Activated naive CD4-positive, alpha-beta T cell treated with anti-CD3 and anti-CD28 coated beads, Interleukin-2, amount 50 U/mL, for 24 hours (primary cell): Measurements from ENCODE around the gene TMEM218.

Source experiments
- H3K27ac Mint-ChIP-seq: one replicate; pipeline ENCODE4 v1.8.0; 2021; ENCODE audit warnings: mild to moderate bottlenecking, mixed read lengths
- H3K27me3 Mint-ChIP-seq: one replicate; pipeline ENCODE4 v1.8.0; 2021; ENCODE audit warnings: mixed read lengths
- H3K36me3 Mint-ChIP-seq: one replicate; pipeline ENCODE4 v1.8.0; 2021; ENCODE audit warnings: mixed read lengths
- H3K4me1 Mint-ChIP-seq: one replicate; pipeline ENCODE4 v1.8.0; 2021; ENCODE audit warnings: mixed read lengths
- H3K4me3 Mint-ChIP-seq: one replicate; pipeline ENCODE4 v1.8.0; 2021; ENCODE audit warnings: mild to moderate bottlenecking, mixed read lengths
- H3K9me3 Mint-ChIP-seq: one replicate; pipeline ENCODE4 v1.8.0; 2021; ENCODE audit warnings: mixed read lengths

TMEM218 gene

DNA sequence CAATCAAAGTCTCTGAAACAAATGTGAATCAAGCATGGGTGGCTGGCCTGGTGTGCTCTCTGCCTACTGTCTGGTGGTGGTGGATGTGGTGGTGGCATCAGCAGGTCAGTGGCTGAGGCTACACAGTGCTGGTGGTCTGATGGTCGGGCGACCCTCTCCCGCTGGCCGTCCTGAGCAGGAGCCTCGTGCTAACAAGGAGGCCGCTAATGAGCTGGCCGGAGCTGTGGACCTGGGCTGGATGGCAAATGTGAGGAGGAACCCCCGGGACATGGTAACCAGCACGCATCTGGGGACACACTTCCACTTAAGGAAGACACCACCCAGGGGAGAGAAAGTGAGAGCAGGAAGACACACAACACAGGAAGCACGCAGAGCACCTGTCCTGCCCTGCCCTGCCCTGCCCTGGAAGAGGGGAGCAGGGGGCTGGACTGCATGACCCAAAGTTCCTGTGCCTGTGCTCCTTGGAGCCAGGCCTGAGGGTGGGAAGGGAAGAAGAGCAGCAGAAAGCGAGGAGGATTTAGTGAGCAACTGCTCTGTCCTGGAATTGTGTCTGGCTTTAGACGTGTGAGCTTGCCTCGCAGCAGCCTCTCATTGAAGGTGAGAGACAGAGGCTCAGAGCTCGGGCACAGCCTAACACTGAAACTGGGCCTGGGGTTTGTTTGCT is 24.7 kb downstream of the TMEM218 start:
- Mint-ChIP-seq H3K4me1 (no peaks in the 10 kb centered on the region), H3K27ac (no peak overlapping the region), H3K9me3 (no peaks in the 10 kb centered on the region), H3K4me3 (no peak overlapping the region), H3K36me3 (no peaks in the 10 kb centered on the region), H3K27me3 (no peaks in the 10 kb centered on the region)

DNA sequence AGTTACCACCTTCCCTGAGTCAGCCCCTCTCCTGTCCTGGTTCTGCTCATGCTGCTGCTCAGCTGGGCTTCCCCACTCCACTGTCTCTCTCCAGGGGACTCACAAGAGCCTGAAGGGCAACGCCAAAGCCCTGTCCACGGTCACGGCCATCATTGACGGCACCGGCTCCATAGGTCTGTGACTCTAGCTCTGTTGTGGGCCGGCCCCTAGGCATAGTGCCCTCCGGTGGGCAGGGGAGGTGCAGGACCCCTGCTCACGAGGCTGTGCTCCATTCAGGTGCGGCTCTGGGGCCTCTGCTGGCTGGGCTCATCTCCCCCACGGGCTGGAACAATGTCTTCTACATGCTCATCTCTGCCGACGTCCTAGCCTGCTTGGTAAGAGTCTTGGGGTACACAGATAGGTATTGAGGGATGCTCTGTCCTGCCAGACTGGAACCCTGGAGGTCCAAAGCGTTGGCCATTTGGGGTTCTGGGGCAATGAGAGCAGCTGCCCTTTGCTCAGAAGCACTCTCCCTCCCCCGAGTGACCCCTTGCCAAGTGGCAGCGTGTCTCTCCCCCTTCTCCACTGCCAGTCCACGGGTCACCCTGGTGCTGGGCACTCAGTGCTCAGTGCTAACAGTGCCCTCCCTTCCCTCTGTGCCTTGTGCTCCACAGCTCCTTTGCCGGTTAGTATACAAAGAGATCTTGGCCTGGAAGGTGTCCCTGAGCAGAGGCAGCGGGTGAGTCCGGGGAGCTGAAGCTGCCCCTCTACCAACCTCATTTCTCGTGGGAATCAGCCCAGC is 25.9 kb downstream of the TMEM218 start:
- H3K9me3 Mint-ChIP-seq = no peaks in the 10 kb centered on the region
- H3K36me3 Mint-ChIP-seq = no peaks in the 10 kb centered on the region
- H3K27ac Mint-ChIP-seq = peak overlapping the region; percentile 17
- no peak overlapping the region for H3K4me3 Mint-ChIP-seq
- H3K27me3 Mint-ChIP-seq = no peaks in the 10 kb centered on the region
- H3K4me1 Mint-ChIP-seq = no peaks in the 10 kb centered on the region

DNA sequence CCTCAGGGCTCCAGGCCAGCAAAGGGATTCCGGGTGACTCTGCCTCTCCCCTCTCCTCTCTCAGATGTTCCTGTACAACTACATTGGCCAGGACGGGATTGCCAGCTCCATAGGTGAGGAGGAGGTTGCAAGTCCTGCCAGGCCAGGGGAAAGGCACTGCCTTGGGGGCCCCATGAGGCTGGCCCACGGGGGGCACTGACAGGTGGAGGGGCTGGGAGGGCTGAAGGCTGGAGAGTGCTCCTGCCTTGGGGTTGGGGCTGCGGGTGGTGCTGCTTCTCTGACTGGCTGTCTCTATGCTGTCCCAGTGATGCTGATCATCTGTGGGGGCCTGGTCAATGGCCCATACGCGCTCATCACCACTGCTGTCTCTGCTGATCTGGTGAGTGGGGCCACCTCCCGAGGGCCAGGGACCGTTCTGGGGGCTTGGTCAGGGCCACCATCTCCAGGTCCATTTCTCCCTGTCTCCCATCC is 26.6 kb downstream of the TMEM218 start:
- Mint-ChIP-seq H3K27me3 (no peaks in the 10 kb centered on the region), H3K4me1 (no peaks in the 10 kb centered on the region), H3K36me3 (no peaks in the 10 kb centered on the region), H3K27ac (no peak overlapping the region), H3K4me3 (no peak overlapping the region), H3K9me3 (no peaks in the 10 kb centered on the region)

DNA sequence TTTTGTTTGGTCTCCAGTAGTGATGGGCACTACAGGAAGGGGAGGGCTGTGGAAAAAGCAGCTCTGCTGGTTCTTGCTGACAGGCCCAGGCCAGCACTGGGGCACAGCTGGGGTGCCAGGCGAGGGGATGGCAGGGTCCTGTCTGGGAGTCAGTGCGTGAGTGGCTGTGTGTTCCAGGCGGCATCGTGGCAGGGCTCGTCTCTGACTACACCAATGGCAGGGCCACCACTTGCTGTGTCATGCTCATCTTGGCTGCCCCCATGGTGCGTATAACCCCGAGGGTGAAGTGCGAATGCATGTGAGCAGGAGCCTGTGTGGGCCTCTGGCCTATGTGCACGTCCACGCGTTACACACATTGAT is 27.4 kb downstream of the TMEM218 start:
- Mint-ChIP-seq H3K4me1 (no peaks in the 10 kb centered on the region), H3K27me3 (no peaks in the 10 kb centered on the region), H3K27ac (no peak overlapping the region), H3K9me3 (no peaks in the 10 kb centered on the region), H3K36me3 (no peaks in the 10 kb centered on the region), H3K4me3 (no peak overlapping the region)

DNA sequence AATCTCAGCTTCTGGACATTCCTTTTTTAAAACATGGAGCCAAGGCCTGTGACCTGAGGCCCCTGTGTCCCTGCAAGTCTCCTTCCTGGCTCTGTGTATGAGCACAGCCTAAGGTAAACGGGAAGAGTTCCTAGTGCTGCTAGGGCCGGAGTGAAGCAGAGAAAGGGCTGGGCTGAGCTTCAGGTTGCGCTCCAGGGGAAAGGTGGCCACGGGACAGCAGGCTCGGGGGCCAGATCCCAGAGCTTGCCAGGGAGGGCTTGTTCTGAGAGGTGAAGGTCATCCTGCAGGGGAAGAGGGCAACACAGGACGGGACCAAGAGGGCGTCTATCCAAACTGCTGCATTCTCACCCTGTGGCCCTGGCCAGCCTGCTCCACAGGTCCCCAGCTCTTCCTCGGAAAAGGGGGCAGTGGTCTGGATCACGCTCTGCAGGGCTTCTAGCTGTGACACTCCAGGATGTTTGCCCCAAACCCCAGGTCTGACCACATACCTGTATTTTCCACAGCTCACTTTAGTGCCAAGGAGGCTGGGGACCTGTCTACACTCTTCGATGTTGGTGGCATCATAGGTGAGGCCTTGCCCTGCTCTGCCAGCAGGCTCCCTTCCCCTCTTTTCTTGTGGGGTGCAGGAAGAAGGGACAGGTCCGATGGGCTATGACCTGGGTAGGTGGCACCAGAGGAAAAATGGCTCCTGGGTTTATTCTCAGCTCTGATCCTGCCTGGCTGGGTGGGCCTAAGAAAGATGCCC is 27.9 kb downstream of the TMEM218 start:
- H3K4me1 Mint-ChIP-seq = no peaks in the 10 kb centered on the region
- no peaks in the 10 kb centered on the region for H3K36me3 Mint-ChIP-seq
- H3K27ac Mint-ChIP-seq = no peak overlapping the region
- H3K9me3 Mint-ChIP-seq = no peaks in the 10 kb centered on the region
- no peak overlapping the region for H3K4me3 Mint-ChIP-seq
- no peaks in the 10 kb centered on the region for H3K27me3 Mint-ChIP-seq

DNA sequence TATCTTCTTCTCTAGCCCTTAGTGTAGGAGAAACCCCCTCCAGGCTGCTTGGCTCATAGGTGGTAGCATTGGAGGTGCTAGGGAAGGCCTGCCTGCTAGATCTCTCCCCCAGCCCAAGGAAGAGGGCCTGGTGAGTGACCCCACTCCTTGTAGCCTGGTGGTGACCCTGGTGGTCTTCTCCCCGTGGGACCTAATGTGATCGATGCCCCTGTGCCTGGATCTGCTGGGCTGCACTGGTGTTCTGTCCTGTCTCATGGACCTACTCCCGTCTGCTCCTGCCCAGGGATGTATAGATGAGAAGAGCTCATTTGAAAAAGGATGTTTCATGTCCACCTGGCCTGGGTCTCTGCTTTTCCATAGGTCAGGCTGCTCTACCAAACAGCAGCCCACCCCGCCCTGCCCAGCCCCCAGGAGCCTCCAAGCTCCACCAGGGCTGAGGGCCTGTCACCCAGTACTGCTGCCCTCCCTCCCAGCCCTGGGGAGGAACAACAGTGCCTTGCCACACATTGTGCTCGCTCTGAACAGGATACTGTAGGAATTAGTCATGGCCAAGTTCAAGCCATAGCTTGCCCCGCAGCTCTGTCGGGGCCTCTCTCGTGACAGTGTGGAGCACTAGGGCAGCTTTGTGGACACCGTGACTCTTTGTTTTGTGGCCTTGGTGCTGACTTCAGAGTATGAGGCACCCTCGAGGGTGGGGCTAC is 28.7 kb downstream of the TMEM218 start:
- Mint-ChIP-seq H3K27me3 (no peaks in the 10 kb centered on the region), H3K36me3 (no peaks in the 10 kb centered on the region), H3K4me3 (no peak overlapping the region), H3K4me1 (no peaks in the 10 kb centered on the region), H3K9me3 (no peaks in the 10 kb centered on the region), H3K27ac (no peak overlapping the region)

DNA sequence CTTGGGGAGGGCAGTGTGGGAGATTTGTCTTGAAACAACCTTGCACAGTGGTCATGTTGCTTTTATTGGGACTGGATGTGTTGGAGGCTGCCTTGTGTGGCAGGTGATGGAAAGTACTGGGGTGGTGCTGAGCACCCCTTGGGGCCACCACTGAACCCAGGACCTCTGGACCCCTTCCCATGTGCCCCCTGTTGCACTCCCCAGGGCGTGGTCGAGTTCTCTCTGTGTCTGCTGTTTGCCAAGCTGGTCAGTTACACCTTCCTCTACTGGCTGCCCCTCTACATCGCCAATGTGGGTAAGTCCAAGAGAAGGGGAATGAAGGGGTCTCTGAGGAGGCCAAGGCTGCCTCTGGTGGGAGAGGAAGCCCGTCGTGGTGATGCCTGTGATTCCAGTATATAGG is 29.4 kb downstream of the TMEM218 start:
- Mint-ChIP-seq H3K4me3 (no peak overlapping the region), H3K27me3 (no peaks in the 10 kb centered on the region), H3K36me3 (no peaks in the 10 kb centered on the region), H3K27ac (no peak overlapping the region), H3K9me3 (no peaks in the 10 kb centered on the region), H3K4me1 (no peaks in the 10 kb centered on the region)

DNA sequence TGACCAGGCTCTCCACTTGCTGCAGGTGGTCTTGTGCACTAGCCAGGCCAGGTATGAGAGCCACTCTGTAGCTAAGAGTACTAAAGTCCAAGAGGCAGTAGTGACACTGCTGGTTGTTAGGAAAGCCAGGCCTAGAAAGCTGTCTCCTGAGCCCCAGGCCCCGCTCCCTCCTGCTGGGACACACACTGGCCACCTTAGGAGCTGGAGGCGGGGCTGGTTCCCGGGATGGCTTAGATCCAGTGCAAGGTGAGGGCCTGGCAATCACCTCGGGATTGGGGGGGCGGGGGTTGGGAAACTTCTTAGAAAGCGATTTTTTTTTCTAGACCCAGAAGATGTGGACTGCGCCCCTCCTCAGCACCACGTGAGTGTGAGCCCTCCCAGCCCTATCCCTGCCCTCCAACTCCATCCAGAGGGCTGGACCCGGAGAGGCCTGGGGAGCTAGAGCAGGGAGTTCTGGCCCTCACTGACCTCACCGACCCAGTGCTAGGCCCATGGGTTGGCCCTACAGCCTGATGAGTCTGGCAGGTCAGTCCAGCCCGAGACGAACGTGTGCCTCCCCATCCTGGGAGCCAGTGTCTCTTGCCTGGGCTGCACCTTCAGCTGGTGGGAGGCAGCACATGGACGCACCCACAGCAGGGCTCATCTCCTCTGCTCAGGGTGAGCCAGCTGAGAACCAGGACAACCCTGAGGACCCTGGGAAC is 30.2 kb downstream of the TMEM218 start:
- Mint-ChIP-seq H3K36me3 (no peaks in the 10 kb centered on the region), H3K9me3 (no peaks in the 10 kb centered on the region), H3K27ac (no peak overlapping the region), H3K4me1 (no peaks in the 10 kb centered on the region), H3K4me3 (no peak overlapping the region), H3K27me3 (no peaks in the 10 kb centered on the region)

DNA sequence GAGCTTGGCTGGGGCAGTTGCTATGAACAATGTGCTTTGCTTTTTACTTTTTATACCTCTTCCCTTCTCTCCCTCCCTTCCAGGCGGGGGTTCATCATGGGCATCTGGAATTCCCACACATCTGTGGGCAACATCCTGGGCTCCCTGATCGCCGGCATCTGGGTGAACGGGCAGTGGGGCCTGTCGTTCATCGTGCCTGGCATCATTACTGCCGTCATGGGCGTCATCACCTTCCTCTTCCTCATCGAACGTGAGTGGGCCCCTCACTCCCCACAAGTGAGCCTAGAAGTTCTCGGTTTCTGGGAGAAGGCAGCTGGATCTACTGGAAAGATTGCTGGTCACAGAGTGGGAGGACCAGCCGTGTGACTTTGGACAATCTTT is 30.9 kb downstream of the TMEM218 start:
- Mint-ChIP-seq H3K4me3 (no peak overlapping the region), H3K27ac (no peak overlapping the region), H3K4me1 (no peaks in the 10 kb centered on the region), H3K9me3 (no peaks in the 10 kb centered on the region), H3K36me3 (no peaks in the 10 kb centered on the region), H3K27me3 (no peaks in the 10 kb centered on the region)

DNA sequence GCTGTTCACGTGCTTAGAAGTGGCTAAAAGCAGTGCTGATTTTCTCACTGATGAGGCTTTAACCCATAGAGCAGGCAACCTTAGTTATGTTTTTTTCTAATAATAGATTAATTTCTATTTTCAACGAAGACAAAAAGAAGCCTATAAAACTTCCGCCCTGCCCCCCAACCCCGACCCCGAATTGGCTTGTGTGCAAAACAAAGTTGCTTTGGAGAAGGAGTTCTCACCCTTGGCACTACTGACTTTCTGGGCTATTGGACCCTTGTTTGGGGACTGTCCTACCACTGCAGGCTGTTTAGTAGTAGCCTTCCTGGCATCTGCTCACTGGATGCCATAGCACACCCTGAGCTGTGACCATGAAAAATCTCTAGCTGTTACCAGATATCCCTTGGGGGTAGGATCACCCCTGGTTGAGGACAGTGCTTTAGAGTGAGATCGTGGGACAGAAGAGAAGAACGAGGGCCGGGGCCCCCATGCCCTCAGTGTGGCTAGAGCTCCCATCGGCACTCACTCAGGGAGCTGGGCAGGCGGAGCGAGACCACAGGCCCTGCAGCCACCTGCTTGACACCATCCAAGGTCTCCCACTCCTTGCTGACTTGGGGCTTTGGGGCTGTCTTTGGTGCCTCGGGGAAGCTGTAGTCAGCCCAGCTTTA is 31.4 kb downstream of the TMEM218 start:
- Mint-ChIP-seq H3K4me3 (no peak overlapping the region), H3K36me3 (no peaks in the 10 kb centered on the region), H3K27ac (no peak overlapping the region)

DNA sequence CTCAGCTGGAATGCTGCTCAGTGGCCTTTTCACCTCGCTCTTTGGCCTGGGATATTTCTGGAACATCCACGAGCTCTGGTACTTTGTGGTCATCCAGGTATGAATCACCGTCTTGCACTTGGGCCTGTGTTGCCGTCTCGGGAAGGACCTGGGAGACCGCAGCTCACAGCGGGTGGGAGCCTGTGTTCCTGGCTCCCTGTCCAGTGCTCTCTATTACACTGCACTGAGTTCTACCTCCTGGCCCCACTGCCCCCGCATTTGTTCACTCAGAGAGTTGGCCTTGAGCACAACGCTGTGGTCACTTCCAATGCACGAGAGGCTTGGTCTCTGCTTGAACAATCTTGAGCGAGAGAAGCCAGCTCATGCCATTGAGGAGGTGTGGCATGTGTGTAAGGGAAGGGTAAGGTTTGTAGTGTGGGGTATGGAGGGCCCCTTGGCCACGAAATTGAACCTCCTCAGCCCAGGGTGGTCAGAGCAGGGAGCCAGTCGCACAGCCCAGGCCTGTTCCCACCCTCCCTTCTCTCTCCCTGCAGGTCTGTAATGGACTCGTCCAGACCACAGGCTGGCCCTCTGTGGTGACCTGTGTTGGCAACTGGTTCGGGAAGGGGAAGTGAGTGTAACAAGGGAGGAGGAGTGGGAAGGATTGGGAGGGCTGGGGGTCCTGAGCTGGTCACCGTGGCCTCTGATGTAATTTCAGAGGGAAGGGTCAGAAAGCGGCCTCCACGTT is 32.1 kb downstream of the TMEM218 start:
- Mint-ChIP-seq H3K9me3 (no peaks in the 10 kb centered on the region), H3K27ac (no peak overlapping the region), H3K27me3 (no peaks in the 10 kb centered on the region), H3K4me1 (no peaks in the 10 kb centered on the region), H3K36me3 (no peaks in the 10 kb centered on the region), H3K4me3 (no peak overlapping the region)

More for the DNA sequence above, 31.4 kb downstream of the TMEM218 start:
- H3K27me3 Mint-ChIP-seq = no peaks in the 10 kb centered on the region
- H3K9me3 Mint-ChIP-seq = no peaks in the 10 kb centered on the region
- H3K4me1 Mint-ChIP-seq = no peaks in the 10 kb centered on the region

DNA sequence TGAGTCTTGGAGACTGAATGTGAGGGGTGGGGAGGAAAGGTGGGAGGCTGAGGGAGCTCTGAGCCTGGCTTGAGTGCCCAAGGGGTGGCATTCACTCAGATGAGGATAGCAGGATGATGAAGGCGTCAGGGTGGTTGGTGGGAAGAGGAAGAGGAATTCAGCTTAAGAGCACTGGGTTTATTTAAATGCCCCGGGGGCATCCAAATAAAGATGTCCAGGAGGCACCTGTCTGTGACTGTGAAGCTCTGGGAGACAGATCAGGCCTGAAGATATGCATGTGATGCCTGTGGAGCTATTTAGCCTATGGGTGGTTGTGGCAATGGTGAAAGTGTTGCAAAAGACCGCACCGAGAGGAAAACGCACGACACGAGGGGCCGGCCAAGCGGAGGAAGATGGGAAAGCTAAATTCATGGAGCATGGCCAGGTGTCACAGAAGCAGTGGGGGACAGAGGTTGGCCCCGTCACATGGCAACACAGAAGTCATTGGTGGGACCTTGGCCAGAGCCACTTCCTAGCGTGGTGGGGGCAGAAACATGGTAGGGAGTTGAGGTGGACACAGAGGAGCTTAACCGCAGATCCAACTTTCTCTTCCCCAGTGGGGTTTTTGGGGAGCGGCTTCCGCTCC is 32.8 kb downstream of the TMEM218 start:
- no peaks in the 10 kb centered on the region for H3K9me3 Mint-ChIP-seq
- H3K4me1 Mint-ChIP-seq = no peaks in the 10 kb centered on the region
- H3K4me3 Mint-ChIP-seq = no peak overlapping the region
- no peak overlapping the region for H3K27ac Mint-ChIP-seq
- no peaks in the 10 kb centered on the region for H3K36me3 Mint-ChIP-seq
- H3K27me3 Mint-ChIP-seq = no peaks in the 10 kb centered on the region

DNA sequence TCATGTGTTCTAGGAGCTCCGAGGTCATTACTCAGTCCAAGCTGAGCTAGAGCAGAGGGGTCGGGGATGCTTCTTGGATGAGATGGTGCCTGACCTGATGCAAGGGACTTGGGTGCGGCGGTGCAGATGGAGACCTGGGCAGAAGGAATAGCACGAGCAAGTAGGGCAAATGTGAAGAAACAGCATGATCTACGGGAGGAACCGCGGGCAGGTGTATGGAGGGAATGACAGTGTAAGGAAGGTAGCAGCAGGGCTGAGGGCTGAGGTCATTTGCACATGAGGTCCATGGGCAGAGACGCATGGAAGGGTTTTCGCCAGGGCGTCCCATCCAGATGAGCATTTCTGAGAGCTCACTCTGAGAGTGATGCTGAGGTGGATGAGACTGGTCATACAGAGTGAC is 33.4 kb downstream of the TMEM218 start:
- Mint-ChIP-seq H3K36me3 (no peaks in the 10 kb centered on the region), H3K27me3 (no peaks in the 10 kb centered on the region), H3K4me1 (no peaks in the 10 kb centered on the region), H3K27ac (no peak overlapping the region), H3K9me3 (no peaks in the 10 kb centered on the region), H3K4me3 (no peak overlapping the region)

DNA sequence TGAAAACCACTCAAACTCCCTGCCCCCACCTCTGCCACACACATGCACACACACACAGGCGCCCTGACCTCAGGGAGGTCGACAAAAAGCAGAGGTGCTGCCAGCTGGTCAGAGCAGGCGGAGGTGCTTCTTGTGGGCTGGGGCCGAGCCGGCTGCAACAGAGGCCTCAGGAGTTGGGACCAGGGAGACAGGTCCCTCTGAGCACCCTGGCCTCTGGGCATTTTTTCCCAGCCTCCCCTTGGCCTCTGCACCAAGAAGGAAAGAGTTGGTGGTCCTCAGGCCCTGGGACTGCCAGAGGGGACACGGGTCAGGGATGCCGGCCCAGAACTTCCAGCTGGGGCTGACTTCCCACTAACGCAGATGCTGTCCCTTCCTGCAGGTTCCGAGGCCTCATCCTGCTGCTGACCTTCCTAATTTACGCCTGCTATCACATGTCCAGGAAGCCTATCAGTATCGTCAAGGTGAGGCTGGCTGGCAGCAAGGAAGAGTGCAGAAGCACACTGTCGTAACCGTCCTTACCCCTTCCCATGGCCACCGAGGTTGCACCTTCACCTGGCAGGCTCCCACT is 35.0 kb downstream of the TMEM218 start:
- peaks cover 3% of the 10 kb centered on the region for H3K27me3 Mint-ChIP-seq

More for the DNA sequence above, 35.0 kb downstream of the TMEM218 start:
- no peak overlapping the region for H3K4me3 Mint-ChIP-seq
- no peak overlapping the region for H3K27ac Mint-ChIP-seq
- H3K36me3 Mint-ChIP-seq = no peaks in the 10 kb centered on the region
- H3K9me3 Mint-ChIP-seq = no peaks in the 10 kb centered on the region
- no peaks in the 10 kb centered on the region for H3K4me1 Mint-ChIP-seq
